ENCODE data around the gene COG4.

GRCh38 chr16:70472786-70473433, 50.4 kb downstream of the COG4 start:
- no peak for TF ChIP-seq CTCF (conservative IDR thresholded peaks at IDR 0.05; ENCODE audit: low read depth in 2 of 2)
- TF ChIP-seq REST (IDR thresholded peaks at IDR 0.05; ENCODE audit: unreplicated experiment) = no peak
- no peak for TF ChIP-seq POLR2AphosphoS5 (IDR thresholded peaks at IDR 0.05; ENCODE audit: low read depth)
- TF ChIP-seq ETS1 (IDR thresholded peaks at IDR 0.05) = no peak
- no peak for TF ChIP-seq EZH2 (IDR thresholded peaks at IDR 0.05; ENCODE audit: low read depth, unreplicated experiment)
- TF ChIP-seq NANOG (IDR thresholded peaks at IDR 0.05; ENCODE audit: borderline replicate concordance) = no peak
- no peak for TF ChIP-seq CREB1 (CRISPR knock-in tag; IDR thresholded peaks at IDR 0.05; ENCODE audit: low read depth)
